Activated CD8-positive, alpha-beta memory T cell treated with anti-CD3 and anti-CD28 coated beads for 48 hours (primary cell): Measurements from ENCODE around the gene TIMM21.

ENCODE experiments used
- DNase-seq, 3 experiments: peaks; one replicate each; pipeline ENCODE4 v3.0.0-alpha.2; 2020; ENCODE audit warnings: low read depth in 2 of 3, low spot score in 2 of 3

TIMM21 gene

GRCh38 chr18:74146756-74147155, 1.6 kb upstream of the TIMM21 start:
- no peak for DNase-seq

DNA sequence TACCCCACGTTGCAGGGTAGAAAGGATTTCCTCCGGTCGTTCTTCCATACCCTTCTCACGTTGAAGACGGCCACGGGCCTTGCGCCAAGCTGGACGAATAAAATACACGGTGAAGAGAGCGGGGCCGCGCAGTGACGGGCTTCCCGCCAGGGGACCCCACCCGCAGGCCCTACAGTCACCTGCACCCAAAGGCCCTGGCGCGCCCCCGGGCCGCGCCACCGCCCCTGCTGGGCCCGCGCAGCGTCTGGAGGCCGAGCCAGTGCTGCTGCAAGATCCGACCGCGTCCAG, 888 bp upstream of the TIMM21 start:
- DNase-seq, result no peak

GRCh38 chr18:74148543-74149070, 284 bp downstream of the TIMM21 start:
- DNase-seq, result no peak

DNA sequence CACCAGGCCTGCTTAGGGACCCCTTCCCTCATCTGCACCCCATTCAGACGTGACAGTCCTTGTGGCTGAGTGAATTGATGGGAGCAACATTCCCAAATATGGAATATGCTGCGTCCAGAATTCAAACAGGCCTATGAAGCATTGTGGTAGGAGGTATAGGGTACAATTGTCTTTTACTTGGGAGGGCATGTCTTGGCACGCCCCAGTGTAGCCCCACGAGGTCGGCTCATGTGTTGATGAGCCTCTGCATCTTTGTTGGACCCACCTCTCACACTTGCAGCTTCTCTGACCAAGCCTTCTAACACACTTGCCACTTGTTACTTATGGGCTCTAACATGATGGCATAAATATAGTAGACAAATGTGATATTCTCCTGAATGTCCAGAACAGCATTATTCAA, 1.6 kb downstream of the TIMM21 start:
- no peak for DNase-seq

DNA sequence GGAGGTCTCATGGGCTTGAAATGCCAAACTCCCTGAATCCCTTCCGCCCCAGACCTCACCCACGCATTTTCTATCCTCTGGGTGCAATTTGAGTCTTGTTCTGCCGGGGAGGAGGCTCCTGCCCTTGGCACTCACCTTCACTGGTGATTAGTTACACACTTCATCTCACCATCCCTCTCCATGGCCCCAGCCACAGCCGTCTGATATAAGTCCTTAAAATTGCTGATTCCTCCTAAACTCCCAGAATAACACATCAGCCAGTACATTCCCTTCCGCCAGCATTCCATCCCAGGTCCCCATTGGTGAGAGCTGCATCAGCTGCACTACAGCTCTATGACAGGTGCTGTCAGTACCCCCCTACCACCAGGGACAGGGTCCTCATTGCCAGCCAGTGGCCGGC, 3.9 kb downstream of the TIMM21 start:
- no peak for DNase-seq

- DNase-seq, result no peak
Measured at GRCh38 chr18:74152857-74153256, 4.5 kb downstream of the TIMM21 start.

- DNase-seq, result no peak
Measured at GRCh38 chr18:74153377-74153776, 5.1 kb downstream of the TIMM21 start.

DNA sequence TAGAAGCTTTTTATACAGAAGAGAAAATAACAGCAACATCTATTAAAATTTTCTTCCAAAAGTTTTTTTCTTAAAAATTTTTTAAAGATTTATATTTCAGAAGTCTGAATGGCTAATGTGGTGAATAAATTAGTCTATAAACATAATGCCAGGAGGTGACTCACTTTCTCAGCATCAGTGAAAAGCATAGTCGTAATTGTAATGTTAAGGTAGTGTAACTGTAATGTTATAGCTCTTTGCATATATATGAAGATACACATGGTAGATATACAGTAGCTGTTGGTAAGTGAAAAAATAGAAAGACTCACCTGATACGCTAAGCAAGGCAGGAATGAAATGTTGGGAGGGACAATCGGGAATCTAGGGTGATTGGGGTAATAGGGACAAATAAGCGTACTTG, 5.5 kb downstream of the TIMM21 start:
- no peak for DNase-seq

DNA sequence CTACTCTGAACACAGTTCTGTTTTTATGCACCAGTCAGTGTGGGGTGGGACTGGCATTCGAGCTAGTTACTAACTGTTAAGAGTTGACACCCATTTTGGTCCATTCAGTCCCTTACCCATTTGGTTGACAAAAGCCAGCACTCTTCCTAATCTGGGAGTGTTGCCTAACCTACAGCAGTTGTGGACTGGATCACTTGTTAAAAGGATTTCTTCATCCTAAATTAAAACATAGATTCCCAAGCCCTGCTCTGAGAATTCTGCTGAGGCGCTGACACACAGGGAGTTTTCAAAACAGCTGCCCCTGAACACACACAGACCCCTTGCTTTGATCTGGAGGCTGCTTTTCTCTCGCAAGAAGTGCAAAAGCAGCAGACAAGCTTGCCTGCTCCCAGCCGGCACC, 6.4 kb downstream of the TIMM21 start:
- DNase-seq, result no peak

DNA sequence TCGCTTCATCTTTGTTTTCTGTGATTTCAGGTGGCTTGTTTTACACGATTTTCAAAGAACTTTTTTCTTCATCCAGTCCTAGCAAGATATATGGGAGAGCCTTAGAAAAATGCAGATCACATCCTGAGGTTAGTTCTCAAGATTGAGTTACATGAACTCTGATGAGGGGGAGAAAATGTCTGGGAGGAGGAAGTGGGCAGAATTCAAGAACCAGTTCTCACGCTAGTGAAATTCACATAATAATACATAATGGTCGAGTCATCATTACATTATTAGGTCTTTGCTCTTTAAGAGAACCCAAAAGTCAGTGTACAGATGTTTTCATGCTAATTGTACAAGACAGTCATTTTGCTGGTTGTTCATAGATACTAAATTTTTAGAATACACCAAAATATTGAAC, 7.0 kb downstream of the TIMM21 start:
- DNase-seq, result no peak

GRCh38 chr18:74163019-74163660, 14.8 kb downstream of the TIMM21 start:
- no peak for DNase-seq

- DNase-seq, result no peak
Measured at GRCh38 chr18:74166386-74166785, 18.1 kb downstream of the TIMM21 start.

- DNase-seq, result no peak
Measured at GRCh38 chr18:74171910-74172606, 23.7 kb downstream of the TIMM21 start.

DNA sequence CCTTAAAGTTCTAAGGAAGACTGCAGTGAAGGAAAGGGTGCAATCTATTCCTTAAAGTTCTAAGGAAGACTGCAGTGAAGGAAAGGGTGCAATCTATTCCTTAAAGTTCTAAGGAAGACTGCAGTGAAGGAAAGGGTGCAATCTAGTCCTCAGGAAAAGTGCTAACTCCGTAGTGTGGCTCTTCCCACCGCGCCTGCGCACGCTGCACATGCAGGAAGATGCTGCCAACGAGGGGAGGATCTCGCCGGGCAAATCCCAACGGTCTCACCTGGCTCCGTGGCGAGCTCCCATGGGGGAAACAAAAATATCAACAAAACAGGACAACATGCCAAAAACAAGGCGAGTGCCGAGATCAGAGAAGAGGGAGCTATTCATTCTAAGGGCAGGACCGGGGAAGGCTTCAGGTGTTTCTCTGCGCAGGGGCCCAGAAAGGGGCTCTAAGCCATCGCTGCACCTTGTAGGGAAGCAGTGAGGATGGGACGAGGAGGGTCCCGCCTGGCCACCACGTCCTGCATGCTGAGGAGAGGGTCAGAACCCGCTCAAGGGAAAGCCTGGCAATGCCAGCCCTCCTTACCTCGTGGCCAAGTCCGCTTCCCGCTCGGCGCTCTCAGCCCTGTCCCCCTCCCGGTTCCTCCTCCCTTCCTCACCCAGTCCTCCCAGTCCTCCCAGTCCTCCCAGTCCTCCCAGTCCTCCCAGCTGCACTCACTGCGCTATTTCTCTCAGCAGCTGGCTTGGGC, 24.5 kb downstream of the TIMM21 start:
- DNase-seq, result no peak

GRCh38 chr18:74173434-74173750, 25.1 kb downstream of the TIMM21 start:
- no peak for DNase-seq

- no peak for DNase-seq
Measured at GRCh38 chr18:74175658-74176057, 27.3 kb downstream of the TIMM21 start.

- no peak for DNase-seq
Measured at GRCh38 chr18:74178884-74179283, 30.6 kb downstream of the TIMM21 start.

- no peak for DNase-seq
Measured at GRCh38 chr18:74179623-74180199, 31.4 kb downstream of the TIMM21 start.

- DNase-seq, result no peak
Measured at GRCh38 chr18:74182335-74182734, 34.0 kb downstream of the TIMM21 start.

GRCh38 chr18:74183130-74183529, 34.8 kb downstream of the TIMM21 start:
- no peak for DNase-seq

- DNase-seq, result no peak
Measured at GRCh38 chr18:74184875-74185274, 36.6 kb downstream of the TIMM21 start.

- DNase-seq, result no peak
Measured at GRCh38 chr18:74185860-74186259, 37.5 kb downstream of the TIMM21 start.
